Transverse colon (tissue), 4 donors: ENCODE measurements around the gene OR6C68. TPM values are rescaled to one million over a fixed set of nuclear protein-coding genes. Genes with fewer than 3 reads are reported as not detected.
"Not testable (repeated sequence)": the region's sequence is repeated elsewhere in the genome, so short reads cannot be mapped to it uniquely, and the experiment has no call there.

ENCODE experiments used
- DNase-seq: peaks from one replicate; pipeline ENCODE4 v3.0.0-alpha.2; 2019
- H3K27ac ChIP-seq, 4 donors: fragments of 200-600 bp; sonication (generic); 2 replicates each; pipeline ENCODE4 v1.5.1; 2016 to 2018; ENCODE audit warnings: inconsistent platforms in 4 of 4
- H3K27me3 ChIP-seq: fragments of 200-600 bp; sonication (generic); 2 replicates; pipeline ENCODE4 v1.5.1; 2017; ENCODE audit warnings: inconsistent platforms
- H3K36me3 ChIP-seq, 4 donors: fragments of 200-600 bp; sonication (generic); 2 replicates each; pipeline ENCODE4 v1.5.1; 2017 to 2019; ENCODE audit warnings: inconsistent platforms in 4 of 4
- H3K4me1 ChIP-seq, 4 donors: fragments of 200-600 bp; sonication (generic); 2 replicates each; pipeline ENCODE4 v1.5.1; 2017 to 2020; ENCODE audit warnings: inconsistent platforms in 4 of 4
- H3K4me3 ChIP-seq, 4 donors: fragments of 200-600 bp; sonication (generic); 1 replicate in 1 of 4; 2 replicates in 3 of 4; pipeline versions ENCODE4 v1.5.1 to v1.6.1; 2017 to 2019; ENCODE audit warnings: inconsistent platforms in 4 of 4
- H3K9me3 ChIP-seq, 2 donors: fragments of 200-600 bp; sonication (generic); 2 replicates each; pipeline ENCODE4 v1.5.1; 2017 to 2019; ENCODE audit warnings: inconsistent platforms in 2 of 2
- CTCF ChIP-seq, 5 experiments: fragments of 200-600 bp in 3 of 5; fragments of 450-650 bp in 2 of 5; sonication (generic) in 3 of 5; IDR thresholded peaks; 1 replicate in 2 of 5; 2 replicates in 3 of 5; pipeline ENCODE4 v1.5.1; 2016 to 2017; ENCODE audit warnings: antibody characterized with exemption in 5 of 5, inconsistent platforms in 3 of 5, mild to moderate bottlenecking in 2 of 5, moderate library complexity in 1 of 5
- EP300 ChIP-seq: sonication (generic); formaldehyde crosslinking; IDR thresholded peaks from one replicate; pipeline ENCODE4 v1.6.1; 2017; ENCODE audit warnings: antibody characterized with exemption, low read depth
- POLR2A ChIP-seq: fragments of 450-650 bp; IDR thresholded peaks from one replicate; pipeline ENCODE4 v1.6.1; 2016; ENCODE audit warnings: antibody characterized with exemption, mild to moderate bottlenecking, moderate library complexity
- POLR2AphosphoS5 ChIP-seq, 3 donors: sonication (generic); formaldehyde crosslinking; IDR thresholded peaks; one replicate each; pipeline ENCODE4 v1.6.1; 2016; ENCODE audit warnings: antibody characterized with exemption in 3 of 3
- WGBS, 2 donors: methylation state at CpG; one replicate each; pipeline ENCODE4 v1.1.5; 2018; ENCODE audit warnings: low coverage in 1 of 2; 5-methylcytosine and 5-hydroxymethylcytosine counted together
- in situ Hi-C, 4 donors: fragments of 200-750 bp; cut with MboI; loops; one replicate each; pipeline versions ENCODE4 v1.15.0 to v1.15.1; 2017; ENCODE audit warnings: low sequenced_read_pairs in 3 of 4, low pct_ligation_motif_present in 1 of 4, low pct_unique_long_range_greater_than_20kb in 1 of 4
- intact Hi-C: fragments of 100-400 bp; cut with DNase I; formaldehyde crosslinking; loops from one replicate; pipeline ENCODE4 v1.15.1; 2023; ENCODE audit warnings: low total_unique reads
- total RNA-seq, 4 donors: library from RNA; depleted of rRNA; stranded (reverse); fragments of >200 nt; gene quantifications; one replicate each; pipeline ENCODE4 v1.1.0, GENCODE V29; 2016

OR6C68 gene
- total RNA-seq, 4 donors from 2014 or later = not detected

GRCh38 chr12:55448825-55449224 lies 43.4 kb upstream of the OR6C68 start:
- Histone ChIP-seq H3K36me3 (no peaks in the 10 kb centered on the region), H3K27ac (no peak overlapping the region), H3K9me3 (no peaks in the 10 kb centered on the region), H3K27me3 (no peaks in the 10 kb centered on the region), H3K4me3 (no peak overlapping the region), H3K4me1 (no peaks in the 10 kb centered on the region)
- no peak for DNase-seq
- intact Hi-C loops (no loop called here), in situ Hi-C loops (no loop called here)
- no peak for TF ChIP-seq EP300
- TF ChIP-seq CTCF (IDR thresholded peaks at IDR 0.05) = no peak
- TF ChIP-seq POLR2A = no peak
- no peak for TF ChIP-seq POLR2AphosphoS5 (IDR thresholded peaks at IDR 0.05)

GRCh38 chr12:55464926-55465325 lies 27.3 kb upstream of the OR6C68 start:
- H3K9me3 ChIP-seq, H3K36me3 ChIP-seq, H3K27me3 ChIP-seq, DNase-seq, H3K4me1 ChIP-seq, intact Hi-C loops, H3K27ac ChIP-seq, H3K4me3 ChIP-seq, in situ Hi-C loops: not testable (repeated sequence)
- WGBS, 2 donors = 94% methylated on average over 1 of the region's 1 CpG; no CpG with 5 or more reads in 1 of the 2 donors

GRCh38 chr12:55467836-55468235 lies 24.3 kb upstream of the OR6C68 start:
- intact Hi-C loops = no loop called here
- Histone ChIP-seq H3K4me3 (no peak overlapping the region), H3K36me3 (no peaks in the 10 kb centered on the region), H3K27me3 (no peaks in the 10 kb centered on the region), H3K27ac (no peak overlapping the region), H3K9me3 (no peaks in the 10 kb centered on the region), H3K4me1 (no peaks in the 10 kb centered on the region)
- WGBS, 2 donors = 42 to 44% methylated on average over 2 of the region's 2 CpGs
- in situ Hi-C loops = no loop called here
- TF ChIP-seq POLR2A = no peak
- TF ChIP-seq CTCF (IDR thresholded peaks at IDR 0.05) = no peak
- TF ChIP-seq EP300 = no peak
- TF ChIP-seq POLR2AphosphoS5 (IDR thresholded peaks at IDR 0.05) = no peak
- no peak for DNase-seq

GRCh38 chr12:55469291-55469690 lies 22.9 kb upstream of the OR6C68 start:
- intact Hi-C loops (no loop called here), in situ Hi-C loops (no loop called here)
- 46 to 65% methylated on average over 2 of the region's 2 CpGs for WGBS, 2 donors
- Histone ChIP-seq H3K27me3 (no peaks in the 10 kb centered on the region), H3K4me1 (no peaks in the 10 kb centered on the region), H3K9me3 (no peaks in the 10 kb centered on the region), H3K27ac (no peak overlapping the region), H3K4me3 (no peak overlapping the region), H3K36me3 (no peaks in the 10 kb centered on the region)
- TF ChIP-seq CTCF (IDR thresholded peaks at IDR 0.05) = no peak
- TF ChIP-seq EP300 = no peak
- TF ChIP-seq POLR2A = no peak
- no peak for TF ChIP-seq POLR2AphosphoS5 (IDR thresholded peaks at IDR 0.05)
- DNase-seq = no peak

GRCh38 chr12:55470088-55470829 lies 21.9 kb upstream of the OR6C68 start, which contains the start of gene OR6C70:
TSS of gene OR6C70 (minus strand) at chr12:55470138. CDS start at chr12:55470138, 0 bp downstream.
- WGBS, 2 donors = 80 to 84% methylated on average over 3 of the region's 3 CpGs
- in situ Hi-C loops = no loop called here
- no peak within 1 kb of the TSS for H3K4me3 ChIP-seq

More at GRCh38 chr12:55470088-55470829, 21.9 kb upstream of the OR6C68 start, which contains the start of gene OR6C70:
- Histone ChIP-seq H3K9me3 (no peaks in the 10 kb centered on the region), H3K27me3 (no peaks in the 10 kb centered on the region), H3K27ac (no peak within 1 kb of the TSS), H3K4me1 (no peaks in the 10 kb centered on the region), H3K36me3 (no peaks in the 10 kb centered on the region)
- TF ChIP-seq EP300 (no peak), CTCF (IDR thresholded peaks at IDR 0.05) (no peak), POLR2AphosphoS5 (IDR thresholded peaks at IDR 0.05) (no peak), POLR2A (no peak)
- DNase-seq = no peak
- intact Hi-C loops = no loop called here
